Mesenchymal stem cell (in vitro differentiated cells and primary cell): Measurements from ENCODE around the gene FAM167B.

Experiments used
- DNase-seq: peaks from one replicate; pipeline ENCODE4 v3.0.0-alpha.2; 2013
- H2AFZ ChIP-seq: one replicate; pipeline ENCODE4 v1.6.1; 2013; ENCODE audit warnings: low read depth, mild to moderate bottlenecking, control low read depth, inconsistent platforms, low read length, moderate library complexity
- H2AK5ac ChIP-seq: 2 replicates; pipeline ENCODE4 v1.6.1; 2013; ENCODE audit warnings: low read length, moderate library complexity, mild to moderate bottlenecking, inconsistent platforms; ENCODE audit not compliant: severe bottlenecking
- H2BK120ac ChIP-seq: one replicate; pipeline ENCODE4 v1.6.1; 2013; ENCODE audit warnings: low read depth, mild to moderate bottlenecking, inconsistent platforms, low read length, moderate library complexity
- H2BK12ac ChIP-seq, 2 experiments: one replicate each; pipeline ENCODE4 v1.6.1; 2013; ENCODE audit warnings: inconsistent platforms in 2 of 2, low read length in 2 of 2, mild to moderate bottlenecking in 2 of 2, moderate library complexity in 2 of 2, control low read depth in 1 of 2
- H2BK15ac ChIP-seq: one replicate; pipeline ENCODE4 v1.6.1; 2013; ENCODE audit warnings: mild to moderate bottlenecking, low read depth, inconsistent platforms; ENCODE audit not compliant: poor library complexity, severe bottlenecking
- H2BK5ac ChIP-seq: 2 replicates; pipeline ENCODE4 v1.6.1; 2013; ENCODE audit warnings: low read depth, mild to moderate bottlenecking, low read length, control low read depth, inconsistent platforms; ENCODE audit not compliant: poor library complexity, severe bottlenecking
- H3K14ac ChIP-seq, 2 experiments: one replicate each; pipeline ENCODE4 v1.6.1; 2013; ENCODE audit warnings: inconsistent platforms in 2 of 2, low read length in 2 of 2, control low read depth in 1 of 2, mild to moderate bottlenecking in 1 of 2, moderate library complexity in 1 of 2
- H3K18ac ChIP-seq, 2 experiments: one replicate each; pipeline ENCODE4 v1.6.1; 2013; ENCODE audit warnings: inconsistent platforms in 2 of 2, low read length in 2 of 2, control low read depth in 1 of 2, low read depth in 1 of 2, mild to moderate bottlenecking in 1 of 2
- H3K23ac ChIP-seq, 2 experiments: one replicate each; pipeline ENCODE4 v1.6.1; 2013; ENCODE audit warnings: inconsistent platforms in 2 of 2, low read length in 2 of 2, mild to moderate bottlenecking in 2 of 2, moderate library complexity in 2 of 2, control low read depth in 1 of 2
- H3K27ac ChIP-seq: 2 replicates; pipeline ENCODE4 v1.5.1; 2013; ENCODE audit warnings: mild to moderate bottlenecking, moderate library complexity, low read length, control low read depth, inconsistent platforms; ENCODE audit not compliant: poor library complexity, severe bottlenecking
- H3K27me3 ChIP-seq, 2 experiments: 2 replicates each; pipeline versions ENCODE4 v1.6.1 to v1.7.0; 2013; ENCODE audit warnings: low read length in 2 of 2, mild to moderate bottlenecking in 2 of 2, moderate library complexity in 2 of 2, control low read depth in 1 of 2, inconsistent platforms in 1 of 2; ENCODE audit not compliant: control insufficient read depth in 1 of 2, insufficient read depth in 1 of 2
- H3K36me3 ChIP-seq, 2 experiments: 2 replicates each; pipeline versions ENCODE4 v1.6.1 to v1.7.0; 2013; ENCODE audit warnings: low read length in 2 of 2, control low read depth in 1 of 2, inconsistent platforms in 1 of 2, low read depth in 1 of 2, mild to moderate bottlenecking in 1 of 2; ENCODE audit not compliant: insufficient read depth in 2 of 2, control insufficient read depth in 1 of 2
- H3K4ac ChIP-seq, 2 experiments: one replicate each; pipeline ENCODE4 v1.6.1; 2013; ENCODE audit warnings: inconsistent platforms in 2 of 2, low read length in 2 of 2, mild to moderate bottlenecking in 2 of 2, moderate library complexity in 2 of 2, control low read depth in 1 of 2, low read depth in 1 of 2
- H3K4me1 ChIP-seq: 2 replicates; pipeline ENCODE4 v1.6.1; 2013; ENCODE audit warnings: low read depth, low read length, control low read depth; ENCODE audit not compliant: control insufficient read depth, insufficient read depth
- H3K4me2 ChIP-seq: 2 replicates; pipeline ENCODE4 v1.6.1; 2013; ENCODE audit warnings: low read length, mild to moderate bottlenecking, inconsistent platforms; ENCODE audit not compliant: poor library complexity, severe bottlenecking
- H3K4me3 ChIP-seq, 2 experiments: 2 replicates each; pipeline versions ENCODE4 v1.5.1 to v1.7.0; 2013; ENCODE audit warnings: low read length in 2 of 2, mild to moderate bottlenecking in 2 of 2, control low read depth in 1 of 2, low read depth in 1 of 2; ENCODE audit not compliant: insufficient read depth in 1 of 2
- H3K79me1 ChIP-seq: replicated peaks from 2 replicates; pipeline ENCODE4 v1.6.1; 2013; ENCODE audit warnings: mild to moderate bottlenecking, control low read depth, low read length, inconsistent platforms; ENCODE audit not compliant: poor library complexity, severe bottlenecking
- H3K9ac ChIP-seq: 2 replicates; pipeline ENCODE4 v1.7.0; 2013; ENCODE audit warnings: mild to moderate bottlenecking, low read length, moderate library complexity
- H3K9me3 ChIP-seq: 2 replicates; pipeline ENCODE4 v1.7.0; 2013; ENCODE audit warnings: mild to moderate bottlenecking, low read length; ENCODE audit not compliant: control insufficient read depth
- H4K8ac ChIP-seq: one replicate; pipeline ENCODE4 v1.6.1; 2013; ENCODE audit warnings: inconsistent platforms, mild to moderate bottlenecking, low read length, moderate library complexity
- H4K91ac ChIP-seq: one replicate; pipeline ENCODE4 v1.6.1; 2013; ENCODE audit warnings: mild to moderate bottlenecking, low read length, inconsistent platforms
- WGBS: methylation state at CpG from one replicate; pipeline ENCODE4 v1.1.7; 2013; ENCODE audit warnings: mixed read lengths; 5-methylcytosine and 5-hydroxymethylcytosine counted together

Gene FAM167B

GRCh38 chr1:32199717-32200072 lies 47.3 kb upstream of the FAM167B start:
- peak overlapping the region; percentile 19 for H4K91ac ChIP-seq
- peak overlapping the region; percentile 46 to 71 for H3K18ac ChIP-seq
- peaks cover 6% of the 10 kb centered on the region for H3K79me1 ChIP-seq
- H2BK120ac ChIP-seq: no peak overlapping the region
- H3K23ac ChIP-seq: peak overlapping the region in 1 of 2 experiments; percentile 14
- H3K14ac ChIP-seq: peak overlapping the region in 1 of 2 experiments; percentile 56
- peak overlapping the region; percentile 12 for H4K8ac ChIP-seq
- no peaks in the 10 kb centered on the region for H3K9me3 ChIP-seq
- peak overlapping the region; percentile 89 for H3K4me2 ChIP-seq
- no peak overlapping the region for H2BK5ac ChIP-seq
- H3K4ac ChIP-seq: peak overlapping the region; percentile 46 to 66
- H2AK5ac ChIP-seq: peak overlapping the region; percentile 33
- H2BK12ac ChIP-seq: peak overlapping the region in 1 of 2 experiments; percentile 11
- no peak overlapping the region for H2BK15ac ChIP-seq
- H3K27me3 ChIP-seq: no peaks in the 10 kb centered on the region
- peak overlapping the region; percentile 77 for H3K27ac ChIP-seq
- peaks cover 30% of the 10 kb centered on the region for H3K4me1 ChIP-seq
- peak overlapping the region; percentile 88 for H3K9ac ChIP-seq
- H3K36me3 ChIP-seq: peaks cover 40 to 43% of the 10 kb centered on the region in 2 experiments
- H2AFZ ChIP-seq: no peak overlapping the region
- H3K4me3 ChIP-seq: peak overlapping the region in 1 of 2 experiments; percentile 84
- 57% methylated on average over 5 of the region's 6 CpGs for WGBS
- no peak for DNase-seq

GRCh38 chr1:32200226-32201010 lies 46.6 kb upstream of the FAM167B start, which contains the start of gene CCDC28B:
Gene CCDC28B, plus strand, starts transcription at chr1:32200595. Its CDS starts 1,341 bp downstream, at chr1:32201936.
- DNase-seq: peak; percentile 89
- peak within 1 kb of the TSS; percentile 45 to 80 for H2BK12ac ChIP-seq

GRCh38 chr1:32201011-32201855 lies 45.8 kb upstream of the FAM167B start:
- DNase-seq: peak; percentile 83
- H4K91ac ChIP-seq: peak overlapping the region; percentile 48
- H2AK5ac ChIP-seq: no peak overlapping the region
- H3K9ac ChIP-seq: peak overlapping the region; percentile 88
- no peak overlapping the region for H3K14ac ChIP-seq
- peak overlapping the region; percentile 89 for H3K4me2 ChIP-seq
- 2% methylated on average over 22 of the region's 26 CpGs for WGBS
- H3K9me3 ChIP-seq: no peaks in the 10 kb centered on the region
- H2BK120ac ChIP-seq: peak overlapping the region; percentile 64
- H2BK5ac ChIP-seq: no peak overlapping the region
- H3K4me3 ChIP-seq: peak overlapping the region; percentile 69 to 84
- H3K4ac ChIP-seq: peak overlapping the region; percentile 55 to 75
- H3K27me3 ChIP-seq: no peaks in the 10 kb centered on the region
- H4K8ac ChIP-seq: peak overlapping the region; percentile 29
- no peak overlapping the region for H2AFZ ChIP-seq
- H3K36me3 ChIP-seq: peaks cover 25 to 28% of the 10 kb centered on the region in 2 experiments
- H3K23ac ChIP-seq: no peak overlapping the region
- H3K4me1 ChIP-seq: peaks cover 36% of the 10 kb centered on the region
- peak overlapping the region; percentile 77 for H3K27ac ChIP-seq
- H3K18ac ChIP-seq: peak overlapping the region; percentile 48 to 87
- H2BK12ac ChIP-seq: peak overlapping the region in 1 of 2 experiments; percentile 80
- H3K79me1 ChIP-seq: peaks cover 9% of the 10 kb centered on the region
- H2BK15ac ChIP-seq: peak overlapping the region; percentile 85

More at GRCh38 chr1:32200226-32201010, 46.6 kb upstream of the FAM167B start, which contains the start of gene CCDC28B:
- Histone ChIP-seq H3K23ac (peak within 1 kb of the TSS in 1 of 2 experiments; percentile 14), H3K9ac (peak within 1 kb of the TSS; percentile 88), H3K4me3 (peak within 1 kb of the TSS; percentile 69 to 84), H3K18ac (peak within 1 kb of the TSS; percentile 83 to 88), H3K4ac (peak within 1 kb of the TSS; percentile 59 to 73), H4K8ac (peak within 1 kb of the TSS; percentile 56), H3K27me3 (no peaks in the 10 kb centered on the region), H3K4me1 (peaks cover 34% of the 10 kb centered on the region), H3K4me2 (peak within 1 kb of the TSS; percentile 89), H3K79me1 (peaks cover 6% of the 10 kb centered on the region), H2BK15ac (peak within 1 kb of the TSS; percentile 85), H3K9me3 (no peaks in the 10 kb centered on the region), H4K91ac (peak within 1 kb of the TSS; percentile 47), H2BK120ac (peak within 1 kb of the TSS; percentile 64), H2AK5ac (peak within 1 kb of the TSS; percentile 33), H3K36me3 (peaks cover 33 to 36% of the 10 kb centered on the region in 2 experiments), H2BK5ac (no peak within 1 kb of the TSS), H3K14ac (peak within 1 kb of the TSS in 1 of 2 experiments; percentile 56), H2AFZ (peak within 1 kb of the TSS; percentile 59), H3K27ac (peak within 1 kb of the TSS; percentile 77)
- under 1% methylated on average over 30 of the region's 34 CpGs for WGBS
